Epithelial cell of alveolus of lung (primary cell): ENCODE results near the gene RBM5. TPM values are rescaled to one million over a fixed set of nuclear protein-coding genes. Genes with fewer than 3 reads are reported as not detected.

Source experiments
- total RNA-seq: library from RNA; depleted of rRNA; stranded (reverse); fragments of >200 nt; gene quantifications from 2 replicates; pipeline ENCODE4 v1.2.1, GENCODE V29; 2015

RBM5 gene
- 34.4 and 89.8 TPM in 2 replicates for total RNA-seq

DNA sequence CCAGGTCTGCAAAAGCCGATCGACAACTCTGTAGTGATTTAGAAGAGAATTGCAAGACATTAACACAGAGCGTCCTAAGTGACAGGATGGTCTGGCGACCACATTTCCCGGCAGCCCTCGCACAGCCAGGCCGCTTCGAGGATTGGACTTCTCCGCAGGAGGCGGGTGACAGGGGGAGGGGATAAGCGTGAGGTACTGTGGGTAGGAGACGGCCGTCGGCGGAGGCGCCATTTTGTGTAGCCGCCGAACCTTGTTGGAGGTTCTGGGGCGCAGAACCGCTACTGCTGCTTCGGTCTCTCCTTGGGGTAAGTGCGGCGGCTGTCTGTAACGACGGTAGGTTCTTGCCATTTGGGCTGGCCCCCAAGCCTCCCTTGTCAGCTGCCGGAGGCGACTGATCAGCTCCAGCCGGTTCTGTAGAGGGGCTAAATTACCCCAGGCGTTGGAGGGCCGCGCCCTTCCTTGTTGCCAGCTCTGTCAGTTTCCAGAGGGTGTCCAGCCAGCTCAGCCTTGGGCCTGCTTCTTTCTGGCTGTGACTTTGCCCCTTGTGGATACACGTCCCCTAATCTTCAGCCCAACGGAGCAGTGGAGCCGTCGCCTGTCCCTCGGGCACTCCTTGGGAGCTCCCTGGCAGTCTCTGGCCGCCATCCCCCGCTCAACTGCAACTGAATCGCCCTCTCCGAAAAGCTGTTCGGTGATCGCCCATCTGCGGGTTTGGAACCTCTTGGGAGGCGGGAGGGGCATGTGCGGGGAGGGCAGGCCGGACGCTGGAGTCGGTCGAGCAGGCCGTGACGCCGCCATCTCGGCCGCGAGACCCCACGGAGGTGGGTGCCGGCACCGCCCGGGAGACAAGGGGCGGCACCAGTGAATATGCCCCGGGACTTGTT, at the start of gene RBM5:
RBM5 (plus strand) TSS at position 195 of the 884 bp plus-strand sequence. CDS start 1,516 bp downstream, outside the sequence.

DNA sequence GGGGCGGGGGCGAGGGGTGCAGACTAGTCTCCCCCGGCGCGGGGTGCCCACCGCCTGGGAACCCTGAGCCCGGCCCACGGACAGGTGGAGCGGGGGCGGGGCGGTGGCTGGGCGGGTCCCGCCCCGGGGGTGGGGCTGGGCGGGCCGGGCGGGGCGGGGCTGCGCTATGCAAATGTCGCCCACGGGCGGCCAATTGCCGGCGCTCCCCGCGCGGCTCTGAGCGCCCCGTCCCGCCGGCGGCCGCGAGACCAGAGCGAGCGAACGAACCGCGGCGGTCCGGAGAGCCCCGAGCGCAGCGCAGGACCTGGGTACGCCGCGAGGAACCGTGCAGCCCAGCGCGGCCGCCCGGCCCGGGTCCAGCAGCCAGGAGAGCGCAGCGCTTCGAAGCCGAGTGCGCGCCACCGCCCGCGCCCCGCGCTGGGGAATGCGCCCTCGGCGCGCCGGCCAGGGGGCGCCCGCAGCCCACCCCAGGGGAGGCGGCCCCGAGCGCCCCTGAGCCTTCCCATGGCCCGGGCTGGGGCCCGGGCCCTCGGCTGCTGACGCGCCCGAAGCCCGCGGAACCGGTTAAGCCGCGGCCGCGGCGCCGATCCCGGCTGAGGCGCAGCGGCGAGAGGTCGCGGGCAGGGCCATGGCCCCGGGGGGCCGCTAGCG, 66.2 kb downstream of the RBM5 start, which contains the start of gene SEMA3F:
SEMA3F (plus strand) TSS at position 485 of the 651 bp plus-strand sequence. CDS start 4,299 bp downstream, outside the sequence.

Other genes starting within 250 kb of the RBM5 start
- gene TRAIP, start 232.4 kb upstream of the RBM5 start, total RNA-seq = 1.4 and 4.5 TPM in 2 replicates
- not detected in 2 replicates for gene CAMKV, start 219.0 kb upstream of the RBM5 start, total RNA-seq
- gene MST1R, start 185.0 kb upstream of the RBM5 start, total RNA-seq = 0.52 and 3.1 TPM in 2 replicates
- 14.5 and 15.6 TPM in 2 replicates for gene MON1A, start 159.1 kb upstream of the RBM5 start, total RNA-seq
- gene RBM6, start 148.8 kb upstream of the RBM5 start, total RNA-seq = 19.0 and 42.1 TPM in 2 replicates
- 12.4 and 40.2 TPM in 2 replicates for gene SEMA3F, start 66.4 kb downstream of the RBM5 start, total RNA-seq
- gene GNAT1, start 102.7 kb downstream of the RBM5 start, total RNA-seq = not detected in 2 replicates
- 0.40 TPM in 1 of 2 replicates, not detected in the other for gene SLC38A3, start 116.4 kb downstream of the RBM5 start, total RNA-seq
- 137 and 271 TPM in 2 replicates for gene GNAI2, start 147.3 kb downstream of the RBM5 start, total RNA-seq
- 3.1 and 26.3 TPM in 2 replicates for gene SEMA3B, start 180.2 kb downstream of the RBM5 start, total RNA-seq
- gene LSMEM2, start 190.2 kb downstream of the RBM5 start, total RNA-seq = not detected in 2 replicates
- 39.0 and 86.2 TPM in 2 replicates for gene IFRD2, start 203.5 kb downstream of the RBM5 start, total RNA-seq
- gene HYAL3, start 210.5 kb downstream of the RBM5 start, total RNA-seq = 7.4 and 13.4 TPM in 2 replicates
- gene NAA80, start 210.5 kb downstream of the RBM5 start, total RNA-seq = 12.3 and 14.3 TPM in 2 replicates
- gene HYAL1, start 214.7 kb downstream of the RBM5 start, total RNA-seq = 1.3 and 4.5 TPM in 2 replicates
- gene HYAL2, start 233.8 kb downstream of the RBM5 start, total RNA-seq = 68.3 and 88.3 TPM in 2 replicates
- gene TUSC2, start 239.3 kb downstream of the RBM5 start, total RNA-seq = 17.6 and 45.5 TPM in 2 replicates